HG03565 (cell line): ENCODE results near the gene IKZF1.

Source experiments
- ATAC-seq: cut with Tn5 transposase; IDR thresholded peaks from one replicate; pipeline ENCODE4 v1.9.1; 2021; ENCODE audit warnings: mild to moderate bottlenecking, moderate library complexity; ENCODE audit not compliant: unreplicated experiment

Gene IKZF1

DNA sequence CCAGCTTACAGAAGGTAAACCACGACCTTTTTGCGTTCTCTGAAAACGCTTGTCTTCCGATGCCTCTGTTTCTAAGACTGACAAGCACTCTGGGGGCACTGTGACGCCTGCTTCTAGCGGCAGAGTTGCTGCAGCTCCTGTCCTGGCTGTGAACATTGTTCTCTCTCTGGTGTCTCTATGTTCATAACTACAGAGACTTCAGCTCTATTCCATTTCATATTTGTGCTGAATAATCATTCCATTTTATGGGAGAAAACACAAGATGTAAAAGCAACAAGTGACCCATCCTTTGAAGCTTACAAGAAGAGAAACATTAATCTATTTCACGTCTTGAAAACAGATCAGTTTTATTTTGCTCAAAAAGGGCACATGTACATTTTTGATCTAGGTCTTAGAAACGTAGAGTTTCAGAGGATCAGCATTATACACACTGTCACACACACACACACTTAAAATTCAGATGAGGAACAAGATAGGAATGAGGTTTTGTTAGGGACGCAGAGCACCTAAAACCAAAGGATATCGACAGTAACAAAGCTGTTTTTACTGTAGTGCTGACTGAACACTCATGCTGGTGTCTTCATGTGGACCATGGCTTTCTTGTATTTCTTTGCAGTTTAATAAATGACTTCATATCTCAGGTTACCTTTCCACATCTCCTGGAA, 3.0 kb downstream of the IKZF1 start:
- ATAC-seq, result peak; percentile 20

GRCh38 chr7:50308203-50308531, 3.7 kb downstream of the IKZF1 start:
- no peak for ATAC-seq

- no peak for ATAC-seq
Measured at GRCh38 chr7:50308532-50309385, 4.2 kb downstream of the IKZF1 start.

DNA sequence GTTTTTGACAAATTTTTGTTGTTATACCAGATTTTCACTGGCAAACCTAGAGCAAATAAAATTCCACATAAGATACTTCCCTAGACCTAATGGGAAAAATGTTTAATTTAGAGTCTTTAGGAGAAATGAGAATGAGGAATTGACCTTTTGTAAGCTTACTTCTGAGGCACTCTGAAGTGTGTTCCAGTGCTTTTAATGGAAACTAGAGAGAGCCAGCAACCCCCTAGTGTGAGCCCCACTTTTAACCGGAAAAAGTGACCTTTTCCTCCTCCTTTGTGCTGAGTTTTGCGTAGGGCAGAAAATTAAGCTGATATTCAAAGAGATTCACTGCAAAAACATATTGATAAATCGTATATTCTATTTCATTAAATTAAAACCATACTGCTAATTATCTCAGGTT, 5.2 kb downstream of the IKZF1 start:
- ATAC-seq, result no peak

DNA sequence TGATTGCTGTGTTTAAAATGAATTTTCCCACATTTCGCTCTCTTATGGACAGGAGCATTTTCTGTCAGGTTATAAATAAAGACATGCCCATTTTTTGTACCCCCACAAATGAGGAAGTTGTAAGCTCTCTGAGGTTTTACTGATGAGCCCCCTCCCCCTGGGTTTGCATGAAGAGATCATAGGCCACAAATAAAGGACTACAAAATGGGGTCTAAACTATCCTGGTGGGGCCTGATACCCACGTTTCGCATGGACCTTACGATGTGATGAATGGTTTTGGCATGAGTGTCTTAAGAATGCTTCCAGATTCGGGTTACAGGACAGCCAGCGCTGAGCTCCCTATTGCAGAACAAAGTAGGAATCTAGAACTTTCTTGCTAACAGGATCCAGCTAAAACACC, 5.8 kb downstream of the IKZF1 start:
- no peak for ATAC-seq

GRCh38 chr7:50310956-50311355, 6.4 kb downstream of the IKZF1 start:
- no peak for ATAC-seq

GRCh38 chr7:50312250-50313162, 8.0 kb downstream of the IKZF1 start:
- no peak for ATAC-seq

GRCh38 chr7:50314836-50315592, 10.5 kb downstream of the IKZF1 start:
- ATAC-seq, result no peak

DNA sequence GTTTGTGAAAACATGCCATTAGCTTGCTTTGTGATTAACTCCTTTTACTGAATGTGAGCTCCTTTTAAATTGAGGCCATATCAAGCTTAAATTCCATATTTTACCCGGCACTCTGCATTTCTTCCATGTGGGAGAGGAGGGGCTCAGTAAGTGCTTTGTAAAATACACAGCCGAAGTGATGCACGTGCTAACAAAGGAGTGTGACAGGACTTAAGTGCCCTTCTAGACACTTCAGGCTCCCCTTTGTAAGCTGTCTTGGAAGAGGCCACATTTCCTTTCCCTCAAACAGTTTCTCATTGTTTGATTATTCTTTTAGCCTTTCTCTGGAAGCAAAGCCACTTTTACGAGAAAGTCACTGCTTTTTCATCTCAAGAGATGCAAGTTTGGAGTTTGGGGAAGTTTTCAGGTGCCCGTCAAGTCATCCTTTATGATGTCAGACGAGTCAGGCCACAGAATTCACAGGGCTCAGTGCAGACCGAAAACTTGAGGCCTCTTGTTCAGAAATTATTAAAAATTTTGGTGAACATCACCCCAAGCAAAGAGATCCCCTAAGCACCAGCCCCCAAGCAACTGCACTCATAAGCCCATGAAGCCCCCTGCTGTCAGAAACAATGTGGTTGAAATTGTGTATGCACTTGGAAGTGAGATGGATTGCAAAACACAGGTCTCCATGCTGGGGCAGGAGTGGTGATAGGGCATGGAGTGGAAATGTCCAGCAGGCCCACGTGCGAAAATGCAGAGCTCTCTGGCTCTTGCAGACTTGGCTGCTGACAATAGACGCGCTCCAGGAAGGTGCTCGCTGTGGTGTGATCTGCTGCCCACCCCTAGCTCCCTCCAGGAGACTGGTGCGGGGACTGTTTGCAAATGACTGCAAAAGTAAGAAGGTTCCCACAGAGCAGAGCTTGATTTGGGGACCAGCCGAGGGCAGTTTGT, 11.5 kb downstream of the IKZF1 start:
- no peak for ATAC-seq

- peak; percentile 61 for ATAC-seq
Measured at GRCh38 chr7:50317221-50317678, 12.7 kb downstream of the IKZF1 start.

GRCh38 chr7:50317697-50318669, 13.5 kb downstream of the IKZF1 start:
- ATAC-seq, result no peak

DNA sequence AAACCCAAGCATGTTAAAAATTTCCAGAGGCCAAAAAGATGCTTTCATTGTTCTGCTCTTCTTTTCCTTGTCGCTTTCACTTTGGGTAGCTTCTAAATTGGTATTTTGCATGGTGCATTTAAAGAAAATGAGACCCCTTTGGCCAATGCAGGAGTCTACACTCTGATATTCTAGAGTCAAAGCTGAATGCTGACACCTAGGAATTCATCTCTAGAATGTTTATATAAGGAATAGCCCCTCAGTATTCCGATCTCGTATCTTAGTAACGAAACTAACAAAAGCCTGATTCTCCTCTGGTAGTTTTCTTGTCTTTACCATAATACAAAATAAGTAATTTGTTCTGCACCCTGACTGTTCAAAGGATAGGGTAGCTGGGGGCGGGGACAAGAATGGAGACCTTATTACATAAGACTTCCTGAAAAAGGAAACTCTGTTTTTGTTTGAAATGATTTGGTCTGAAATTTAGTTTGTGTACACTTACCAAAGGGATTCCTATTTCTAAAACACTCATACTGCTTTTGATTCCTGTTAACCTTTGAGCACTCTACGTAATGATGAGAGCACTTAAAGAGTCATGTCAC, 17.1 kb downstream of the IKZF1 start:
- ATAC-seq, result no peak

GRCh38 chr7:50324113-50324512, 19.6 kb downstream of the IKZF1 start:
- no peak for ATAC-seq

GRCh38 chr7:50327443-50327842, 22.9 kb downstream of the IKZF1 start:
- ATAC-seq, result peak; percentile 26

GRCh38 chr7:50329775-50330174, 25.3 kb downstream of the IKZF1 start:
- no peak for ATAC-seq

- ATAC-seq, result no peak
Measured at GRCh38 chr7:50330254-50330653, 25.7 kb downstream of the IKZF1 start.

DNA sequence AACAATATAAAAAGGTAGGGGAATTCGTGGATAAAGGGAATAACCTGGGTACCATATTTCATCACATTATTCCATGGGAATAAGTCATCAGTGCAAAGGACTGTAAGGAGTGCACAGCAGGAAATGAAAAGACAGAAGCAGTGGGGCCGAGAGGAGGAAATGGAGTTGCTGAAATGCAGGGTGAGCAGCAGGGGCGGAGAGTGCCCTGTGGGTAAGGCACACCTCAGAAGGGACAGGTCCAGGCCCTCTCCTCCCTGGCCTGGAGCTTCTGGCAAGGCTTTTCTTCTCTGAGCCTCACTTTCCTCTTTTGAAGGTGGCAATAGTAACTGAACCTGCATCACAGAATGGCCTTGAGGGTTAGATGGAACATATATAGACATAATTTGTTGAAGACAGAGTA, 26.2 kb downstream of the IKZF1 start:
- no peak for ATAC-seq
